HPDE6-E6E7 (cell line): ENCODE measurements around the gene RAD51B.

Source experiments
- DNase-seq: peaks from one replicate; pipeline ENCODE4 v3.0.0; 2011; ENCODE audit warnings: missing footprints; ENCODE audit errors: extremely low spot score

Gene RAD51B

GRCh38 chr14:67892466-67893100 is 73.0 kb downstream of the RAD51B start:
- no peak for DNase-seq

DNA sequence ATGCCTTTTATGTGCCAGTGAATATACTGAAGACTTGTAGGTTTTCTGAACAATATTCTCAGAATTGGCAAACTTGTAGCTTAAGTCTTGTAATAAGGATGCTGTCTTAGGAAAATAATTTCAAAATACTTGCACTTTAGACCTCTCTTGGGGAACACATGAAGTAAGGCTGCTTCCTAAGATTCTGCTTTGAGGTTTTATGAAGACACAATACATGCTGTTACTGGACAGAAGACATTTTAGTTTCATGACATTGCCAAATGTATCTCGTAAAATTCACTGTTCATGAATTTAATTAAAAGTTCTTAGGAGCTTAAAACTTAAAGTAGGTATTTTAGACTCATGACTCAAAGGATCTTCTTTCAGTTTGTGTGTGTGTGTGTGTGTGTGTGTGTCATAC is 80.7 kb downstream of the RAD51B start:
- DNase-seq: no peak

DNA sequence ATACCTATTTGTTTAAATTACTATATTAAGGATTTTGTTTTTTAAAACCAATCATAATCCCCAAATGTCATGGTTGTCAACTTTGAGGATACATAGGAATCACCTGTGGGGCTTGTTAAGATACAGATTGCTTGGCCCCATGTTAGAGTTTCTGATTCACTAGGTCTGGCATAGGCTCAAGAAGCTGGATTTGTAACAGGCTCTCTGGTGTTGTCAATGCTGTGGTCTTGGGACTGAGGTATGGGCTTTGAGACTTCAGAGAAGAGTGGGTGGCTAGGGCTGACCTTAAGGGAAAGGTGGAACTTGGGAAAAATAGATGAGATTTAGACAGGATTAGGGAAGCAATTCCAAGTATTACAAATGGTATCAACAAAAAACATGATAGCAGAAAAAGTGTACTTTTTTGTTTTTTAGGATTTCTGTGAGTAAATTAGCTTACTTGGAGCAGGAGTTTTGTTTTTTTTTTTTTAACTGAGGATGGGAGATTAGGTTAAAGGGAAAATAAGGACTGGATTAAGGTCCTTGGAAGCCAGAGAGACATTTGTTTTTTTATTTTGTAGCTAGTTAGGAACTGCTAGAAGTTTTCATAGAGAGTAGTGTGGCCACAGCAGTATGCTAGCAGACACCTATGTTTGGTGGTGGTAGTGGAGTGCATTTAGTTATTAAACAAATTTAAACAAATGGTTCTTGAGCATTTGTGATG is 88.6 kb downstream of the RAD51B start:
- DNase-seq: no peak

GRCh38 chr14:67911562-67911961 is 92.0 kb downstream of the RAD51B start:
- no peak for DNase-seq

DNA sequence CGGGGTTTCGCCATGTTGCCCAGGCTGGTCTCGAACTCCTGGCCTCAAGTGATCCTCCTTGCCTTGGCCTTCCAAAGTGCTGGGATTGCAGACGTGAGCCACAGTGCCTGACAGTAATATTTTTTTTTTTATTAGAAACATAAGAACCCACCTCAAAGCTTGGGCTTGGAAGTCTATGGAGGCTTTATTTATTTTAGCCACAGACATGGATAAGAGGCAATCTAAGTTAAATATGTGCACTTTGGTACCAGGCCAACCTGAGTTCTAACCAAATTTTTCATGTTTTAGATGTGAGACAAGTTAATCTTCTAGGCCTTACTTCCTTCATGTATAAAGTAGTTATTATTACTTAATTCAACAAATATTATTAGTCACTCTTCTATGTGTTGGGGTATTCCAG is 96.9 kb downstream of the RAD51B start:
- no peak for DNase-seq

DNA sequence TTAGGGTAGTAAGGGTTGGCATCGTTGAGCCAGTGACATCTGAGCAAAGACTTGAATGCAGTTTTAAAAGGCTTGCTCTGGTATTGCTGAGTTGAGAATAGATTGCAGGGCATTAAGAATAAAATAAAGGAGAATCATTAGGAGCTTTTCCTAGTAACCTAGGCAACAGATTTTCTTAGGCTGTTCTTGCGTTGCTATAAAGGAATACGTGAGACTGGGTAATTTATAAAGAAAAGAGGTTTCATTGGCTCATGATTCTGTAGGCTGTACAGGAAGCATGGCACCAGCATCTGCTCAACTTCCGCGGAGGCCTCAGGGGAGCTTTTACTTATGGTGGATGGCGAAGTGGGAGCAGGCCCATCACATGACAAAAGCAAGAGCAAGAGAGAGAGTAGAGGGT is 97.4 kb downstream of the RAD51B start:
- DNase-seq: no peak

GRCh38 chr14:67918838-67919237 is 99.3 kb downstream of the RAD51B start:
- DNase-seq: no peak

DNA sequence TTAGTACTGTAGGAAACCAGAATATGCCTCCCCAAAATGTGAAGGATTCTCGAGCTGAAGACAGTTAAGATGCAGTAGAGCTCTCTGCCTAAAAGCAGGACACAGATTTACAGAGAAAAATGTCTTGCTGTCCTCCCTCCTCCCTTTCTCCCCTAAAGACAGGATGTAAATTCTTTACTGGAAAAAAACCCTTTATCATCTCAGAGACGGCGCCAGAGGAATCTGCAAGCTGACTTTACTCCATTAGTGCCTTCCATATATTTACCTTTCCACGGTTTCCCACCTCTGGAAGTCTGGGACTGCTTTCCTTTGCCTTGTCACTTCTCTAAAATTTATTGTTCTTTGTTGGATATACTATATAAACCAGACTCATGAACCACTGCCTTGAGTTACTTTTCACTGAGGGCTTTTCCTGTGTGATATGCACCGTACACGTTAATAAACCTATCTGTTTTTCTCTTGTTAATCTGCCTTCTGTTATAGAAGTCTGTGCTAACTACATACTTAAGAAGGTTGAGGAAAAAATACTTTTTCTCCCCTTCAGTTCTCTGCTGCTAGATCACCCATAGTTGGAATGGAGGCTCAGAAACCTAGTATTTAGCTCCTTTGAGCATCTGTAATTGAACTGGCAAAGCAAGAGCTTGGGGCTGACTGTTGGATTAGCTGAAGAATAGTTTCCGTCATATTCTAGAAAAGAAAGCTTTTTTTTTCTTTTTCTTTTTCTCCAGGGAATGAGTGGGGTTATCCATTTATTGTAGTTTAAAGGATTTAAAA is 99.9 kb downstream of the RAD51B start:
- no peak for DNase-seq

DNA sequence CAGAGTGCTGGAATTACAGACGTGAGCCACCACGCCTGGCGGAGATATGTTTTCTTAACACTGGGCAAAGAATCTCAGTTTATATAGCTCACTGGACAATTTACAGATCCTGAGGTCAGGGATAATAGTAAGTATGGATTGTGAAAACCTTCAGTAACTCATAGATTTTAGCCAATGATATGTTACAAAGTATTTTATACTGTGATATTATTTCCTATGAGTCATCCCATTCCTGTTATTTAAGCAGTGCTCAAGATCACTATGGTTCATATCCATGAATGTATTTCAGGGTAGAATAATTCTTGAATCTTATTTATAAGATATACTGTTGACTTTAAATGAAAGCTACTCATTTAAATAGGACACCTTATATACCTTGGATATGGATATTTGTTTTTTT is 107.2 kb downstream of the RAD51B start:
- no peak for DNase-seq

- no peak for DNase-seq
Observed at GRCh38 chr14:67927244-67927643, 107.7 kb downstream of the RAD51B start.

GRCh38 chr14:67928375-67928774 is 108.8 kb downstream of the RAD51B start:
- DNase-seq: no peak

GRCh38 chr14:67932708-67933246 is 113.2 kb downstream of the RAD51B start:
- DNase-seq: no peak

DNA sequence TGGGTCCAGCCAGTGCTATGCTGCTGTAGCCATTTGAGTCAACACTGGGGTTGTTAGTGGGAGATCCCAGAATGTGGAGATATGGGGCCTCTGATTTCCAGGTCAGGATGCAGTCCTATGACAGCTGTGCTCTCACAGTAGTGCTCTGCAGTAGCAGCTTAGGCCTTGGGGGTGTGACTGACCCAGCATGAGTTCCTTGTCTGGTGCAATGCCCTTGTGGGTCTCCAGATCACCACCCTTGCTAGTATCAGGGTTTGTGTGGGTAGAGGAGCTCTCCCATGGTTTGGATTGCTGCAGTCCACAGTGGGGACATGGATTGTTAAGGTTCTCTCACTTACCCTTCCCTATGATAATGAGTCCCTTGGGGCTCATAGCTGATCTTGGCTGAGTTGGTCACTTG is 113.7 kb downstream of the RAD51B start:
- DNase-seq: no peak

DNA sequence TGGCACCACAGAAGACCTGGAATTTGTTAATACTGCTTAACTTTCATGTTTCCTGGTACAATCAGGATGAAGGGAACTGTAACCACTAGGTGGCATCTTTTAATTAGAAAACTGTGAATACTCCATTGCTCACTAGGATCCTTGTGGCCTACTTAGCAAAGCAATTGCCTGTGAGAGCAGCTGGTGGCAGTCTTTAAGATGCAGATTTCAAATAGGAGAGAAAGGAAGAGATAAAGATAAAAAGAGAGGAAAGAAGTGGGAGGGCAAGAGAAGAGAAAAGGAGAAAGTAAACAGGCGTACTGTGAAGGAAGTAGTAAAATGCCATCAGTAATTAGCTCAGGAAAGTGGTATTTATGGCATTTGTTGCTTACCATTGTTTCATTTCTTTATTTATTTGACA is 114.5 kb downstream of the RAD51B start:
- DNase-seq: peak; percentile 72

DNA sequence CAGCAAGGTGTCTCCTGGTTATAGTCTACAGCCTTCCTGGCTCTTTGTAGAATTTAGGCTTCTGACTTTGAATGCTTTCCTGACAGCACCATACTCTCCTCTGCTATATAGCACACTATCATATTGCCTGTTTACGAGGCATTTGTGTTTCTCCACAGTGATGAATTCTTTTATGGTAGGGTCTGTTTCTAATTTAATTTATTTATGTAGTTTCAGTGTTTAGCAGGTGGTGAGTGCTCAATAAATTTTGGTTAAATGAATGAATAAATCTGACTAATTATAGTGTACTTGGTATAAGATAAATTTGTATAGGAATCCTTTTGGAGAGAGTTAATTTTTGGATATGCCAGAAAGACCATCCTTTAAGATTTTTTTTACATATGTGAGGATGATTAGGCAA is 115.3 kb downstream of the RAD51B start:
- DNase-seq: no peak

DNA sequence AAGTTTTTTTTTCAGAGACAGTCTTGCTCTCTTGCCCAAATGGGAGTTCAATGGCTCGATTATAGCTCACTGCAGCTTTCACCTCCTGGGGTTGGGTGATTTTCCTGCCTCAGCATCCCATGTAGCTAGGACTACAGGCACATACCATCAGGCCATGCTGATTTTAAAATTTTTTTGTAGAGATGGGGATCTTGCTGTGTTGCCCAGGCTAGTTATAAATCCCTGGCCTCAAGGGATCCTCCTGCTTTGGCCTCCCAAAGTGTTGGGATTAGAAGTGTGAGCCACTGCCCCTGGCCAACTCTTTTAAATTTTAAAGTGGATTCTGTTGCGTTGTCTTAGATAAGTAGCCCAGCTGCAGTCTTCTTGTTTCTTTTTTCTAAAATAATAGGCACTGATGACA is 115.8 kb downstream of the RAD51B start:
- no peak for DNase-seq

- no peak for DNase-seq
Observed at GRCh38 chr14:67938071-67938470, 118.5 kb downstream of the RAD51B start.

DNA sequence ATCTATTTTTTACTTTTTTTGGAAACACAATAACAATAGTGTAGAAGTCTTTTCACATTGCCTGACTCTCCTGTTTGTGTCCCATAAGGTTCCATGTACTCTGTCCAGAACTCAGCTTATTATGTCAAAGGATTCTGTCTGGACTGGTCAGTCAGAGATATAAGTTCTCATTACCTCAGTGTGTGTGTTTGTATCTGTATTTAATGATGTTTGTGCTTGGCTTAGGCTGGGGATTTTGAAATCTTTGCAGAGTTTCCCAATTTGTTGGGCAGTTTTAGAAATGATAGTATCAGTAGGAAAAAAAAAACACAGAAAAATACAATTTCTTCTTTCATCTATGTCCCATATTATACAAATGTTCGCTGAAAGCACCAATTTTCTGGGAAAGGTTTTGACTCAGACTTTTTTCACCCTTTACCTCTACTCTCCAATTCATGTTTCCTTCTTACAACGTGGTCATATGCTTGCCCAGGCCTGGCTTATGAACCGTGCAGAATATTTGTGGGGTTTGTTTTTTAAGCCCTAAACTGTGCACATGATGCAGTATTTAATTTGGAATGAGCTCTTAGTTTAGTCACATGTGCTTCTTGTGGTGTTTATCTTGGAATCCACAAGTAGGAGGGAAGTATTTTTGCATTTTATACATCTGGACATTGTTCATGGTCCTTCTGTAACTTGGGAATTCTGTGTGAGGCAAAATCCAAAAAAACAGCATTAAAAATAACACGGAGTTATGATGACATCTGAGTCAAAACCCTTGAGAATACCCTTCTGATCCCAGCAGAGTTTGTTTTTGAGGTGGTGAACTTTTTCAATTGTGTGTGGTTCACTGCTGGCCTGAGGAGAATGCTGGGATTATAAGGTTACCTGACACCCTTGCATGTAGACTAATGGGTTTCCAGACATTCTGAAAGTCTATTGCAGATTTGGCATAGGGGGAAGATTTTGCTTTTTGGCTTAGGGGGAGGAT is 121.2 kb downstream of the RAD51B start:
- no peak for DNase-seq

DNA sequence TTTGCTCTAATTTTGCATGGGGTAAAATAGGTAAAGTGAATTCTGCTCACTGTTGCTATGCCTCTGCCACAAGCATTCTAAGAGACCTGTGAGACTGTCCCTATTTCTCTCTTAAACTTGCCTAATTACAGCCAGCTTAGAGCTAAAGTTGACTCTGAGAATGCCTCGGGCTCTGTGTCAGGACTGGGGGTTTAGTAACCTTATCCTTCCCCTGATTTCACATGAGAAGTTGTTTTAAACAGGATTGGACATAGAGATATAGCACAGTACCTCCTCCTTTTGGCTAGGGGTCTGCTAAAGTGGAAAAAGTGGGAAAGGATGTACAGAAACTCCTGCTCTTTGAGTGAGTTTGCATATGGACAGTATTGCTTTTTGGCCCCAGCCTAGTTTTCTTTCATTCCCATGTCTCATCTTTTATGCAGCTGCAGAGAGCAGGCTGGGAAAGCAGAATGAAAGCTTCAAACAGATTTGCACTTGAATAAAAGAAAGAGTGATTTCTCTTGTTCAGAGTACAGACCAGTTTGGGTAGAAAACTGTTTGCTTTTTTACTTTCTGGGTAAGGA is 122.0 kb downstream of the RAD51B start:
- DNase-seq: no peak

- no peak for DNase-seq
Observed at GRCh38 chr14:67942080-67942710, 122.6 kb downstream of the RAD51B start.

DNA sequence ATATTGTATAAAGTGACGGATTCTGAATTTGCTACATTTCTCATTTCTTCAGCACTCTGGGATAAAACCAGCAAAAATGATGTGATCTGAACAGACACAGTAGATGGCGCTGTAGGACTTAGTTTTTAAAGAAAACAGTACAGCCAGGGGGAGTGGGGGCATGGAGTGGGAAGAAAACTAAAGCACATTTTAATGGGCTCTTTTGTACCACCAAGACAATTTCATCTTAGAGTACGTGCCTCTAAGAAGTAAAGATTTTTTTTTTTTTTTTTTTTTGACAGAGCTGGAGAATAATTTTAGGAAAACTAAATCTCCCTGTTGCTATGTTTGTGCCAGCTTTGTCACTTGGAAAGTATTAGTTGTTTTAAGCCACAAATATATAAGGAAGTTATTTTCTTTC is 124.4 kb downstream of the RAD51B start:
- DNase-seq: peak; percentile 17
